ENCODE measurements around the gene EPS8L3. TPM values are rescaled to one million over a fixed set of nuclear protein-coding genes. Genes with fewer than 3 reads are reported as not detected.
"Not testable (repeated sequence)": the region's sequence is repeated elsewhere in the genome, so short reads cannot be mapped to it uniquely, and the experiment has no call there.

EPS8L3 gene
- total RNA-seq, 1 donor from 2014 or later = not detected

GRCh38 chr1:109764561-109765482 is 1.1 kb upstream of the EPS8L3 start:
- DNase-seq (ENCODE audit: low spot score) = no peak

GRCh38 chr1:109762821-109763645 is 690 bp downstream of the EPS8L3 start:
- peak; percentile 35 for DNase-seq (ENCODE audit: low spot score)

- no peak for DNase-seq (ENCODE audit: low spot score)
These were observed 1.6 kb downstream of the EPS8L3 start for GRCh38 chr1:109762039-109762585.

GRCh38 chr1:109761227-109762038 is 2.3 kb downstream of the EPS8L3 start:
- DNase-seq (ENCODE audit: low spot score) = no peak

GRCh38 chr1:109760581-109761226 is 3.0 kb downstream of the EPS8L3 start:
- DNase-seq (ENCODE audit: low spot score) = no peak

GRCh38 chr1:109759513-109760334 is 4.0 kb downstream of the EPS8L3 start:
- DNase-seq (ENCODE audit: low spot score) = no peak

- no peak for DNase-seq (ENCODE audit: low spot score)
These were observed 5.6 kb downstream of the EPS8L3 start for GRCh38 chr1:109757936-109758786.

- DNase-seq (ENCODE audit: low spot score) = no peak
These were observed 6.7 kb downstream of the EPS8L3 start for GRCh38 chr1:109756848-109757521.

GRCh38 chr1:109756325-109756724 is 7.4 kb downstream of the EPS8L3 start:
- DNase-seq (ENCODE audit: low spot score) = not testable (repeated sequence)

GRCh38 chr1:109754738-109755137 is 9.0 kb downstream of the EPS8L3 start:
- DNase-seq (ENCODE audit: low spot score) = no peak

- DNase-seq (ENCODE audit: low spot score) = no peak
These were observed 12.0 kb downstream of the EPS8L3 start for GRCh38 chr1:109751531-109752260.

GRCh38 chr1:109750920-109751319 is 12.8 kb downstream of the EPS8L3 start:
- DNase-seq (ENCODE audit: low spot score) = no peak

- DNase-seq (ENCODE audit: low spot score) = no peak
These were observed 13.4 kb downstream of the EPS8L3 start for GRCh38 chr1:109750241-109750882.

- no peak for DNase-seq (ENCODE audit: low spot score)
These were observed 14.5 kb downstream of the EPS8L3 start for GRCh38 chr1:109749221-109749620.

GRCh38 chr1:109748311-109748710 is 15.4 kb downstream of the EPS8L3 start:
- not testable (repeated sequence) for DNase-seq (ENCODE audit: low spot score)

GRCh38 chr1:109740615-109741373 is 22.9 kb downstream of the EPS8L3 start, which contains the start of gene GSTM3:
Gene GSTM3 (minus strand): TSS chr1:109741038. CDS start chr1:109740287, 751 bp downstream.
- peak; percentile 15 for DNase-seq (ENCODE audit: low spot score)
